ENCODE measurements around the gene SLC25A20.
"Not testable (repeated sequence)": the region's sequence is repeated elsewhere in the genome, so short reads cannot be mapped to it uniquely, and the experiment has no call there.

DNA sequence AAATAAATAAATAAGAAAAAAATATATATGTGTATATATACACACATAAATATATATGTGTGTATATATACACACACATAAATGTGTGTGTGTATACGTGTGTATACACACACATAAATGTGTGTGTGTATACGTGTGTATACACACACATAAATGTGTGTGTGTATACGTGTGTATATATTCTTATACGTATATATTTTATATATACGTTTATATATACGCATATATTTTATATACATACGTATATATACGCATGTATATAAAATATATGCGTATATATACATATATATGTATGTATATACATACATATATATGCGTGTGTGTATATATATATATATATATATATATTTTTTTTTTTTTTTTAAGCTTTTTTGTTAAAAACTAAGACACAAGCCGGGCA lies 69.2 kb downstream of the SLC25A20 start:
- TF ChIP-seq, protein P1, sequence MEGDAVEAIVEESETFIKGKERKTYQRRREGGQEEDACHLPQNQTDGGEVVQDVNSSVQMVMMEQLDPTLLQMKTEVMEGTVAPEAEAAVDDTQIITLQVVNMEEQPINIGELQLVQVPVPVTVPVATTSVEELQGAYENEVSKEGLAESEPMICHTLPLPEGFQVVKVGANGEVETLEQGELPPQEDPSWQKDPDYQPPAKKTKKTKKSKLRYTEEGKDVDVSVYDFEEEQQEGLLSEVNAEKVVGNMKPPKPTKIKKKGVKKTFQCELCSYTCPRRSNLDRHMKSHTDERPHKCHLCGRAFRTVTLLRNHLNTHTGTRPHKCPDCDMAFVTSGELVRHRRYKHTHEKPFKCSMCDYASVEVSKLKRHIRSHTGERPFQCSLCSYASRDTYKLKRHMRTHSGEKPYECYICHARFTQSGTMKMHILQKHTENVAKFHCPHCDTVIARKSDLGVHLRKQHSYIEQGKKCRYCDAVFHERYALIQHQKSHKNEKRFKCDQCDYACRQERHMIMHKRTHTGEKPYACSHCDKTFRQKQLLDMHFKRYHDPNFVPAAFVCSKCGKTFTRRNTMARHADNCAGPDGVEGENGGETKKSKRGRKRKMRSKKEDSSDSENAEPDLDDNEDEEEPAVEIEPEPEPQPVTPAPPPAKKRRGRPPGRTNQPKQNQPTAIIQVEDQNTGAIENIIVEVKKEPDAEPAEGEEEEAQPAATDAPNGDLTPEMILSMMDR (IDR thresholded peaks at IDR 0.05) = not testable (repeated sequence)
- TF ChIP-seq POLR2A (IDR thresholded peaks at IDR 0.05) = not testable (repeated sequence)
